Endothelial cell of umbilical vein (primary cell): ENCODE measurements around the gene PRR5. TPM values are rescaled to one million over a fixed set of nuclear protein-coding genes. Genes with fewer than 3 reads are reported as not detected.

Source experiments
- BruUV-seq: library from RNA; stranded (reverse); fragments of 400-500 nt; replicated peaks from 2 replicates; lab custom pipeline; 2021; lab: Mats Ljungman, UMichigan
- CTCF ChIA-PET: fragments of 300-600, 350-600 bp; sonication (Branson Sonifier 250); formaldehyde crosslinking; loops from one replicate; lab custom pipeline; 2021; ENCODE audit warnings: antibody characterized with exemption, inconsistent platforms; lab: Charles Lee
- POLR2A ChIA-PET: fragments of 300-600, 350-600 bp; sonication (Branson Sonifier 250); formaldehyde crosslinking; loops from one replicate; lab custom pipeline; 2021; ENCODE audit warnings: antibody characterized with exemption, inconsistent platforms; lab: Charles Lee
- DNase-seq: peaks from one replicate; pipeline ENCODE4 v3.0.0-alpha.2; 2011; ENCODE audit warnings: low read depth, low spot score
- FAIRE-seq: peaks from 2 replicates; lab custom pipeline; 2011; peaks lifted over from hg19 to GRCh38; lab: Jason Lieb, UNC
- H2AFZ ChIP-seq: 2 replicates; pipeline ENCODE4 v1.6.0; 2012; ENCODE audit warnings: low read depth, low read length, control low read depth, inconsistent platforms
- H3K27ac ChIP-seq: 2 replicates; pipeline ENCODE4 v1.5.1; 2011; ENCODE audit warnings: low read depth, mild to moderate bottlenecking, control low read depth, low read length, moderate library complexity; ENCODE audit not compliant: insufficient read depth
- H3K27me3 ChIP-seq, 2 experiments: 2 replicates each; pipeline versions ENCODE4 v1.6.0 to v1.6.1; 2011; ENCODE audit warnings: low read length in 2 of 2, mixed read lengths in 1 of 2; ENCODE audit not compliant: control insufficient read depth in 2 of 2, insufficient read depth in 2 of 2
- H3K36me3 ChIP-seq, 2 experiments: 2 replicates in 1 of 2; 3 replicates in 1 of 2; pipeline ENCODE4 v1.5.1; 2011; ENCODE audit warnings: low read length in 2 of 2, mild to moderate bottlenecking in 1 of 2, moderate library complexity in 1 of 2; ENCODE audit not compliant: control insufficient read depth in 2 of 2, insufficient read depth in 2 of 2; ENCODE audit errors: extremely low read depth in 1 of 2
- H3K4me1 ChIP-seq: 3 replicates; pipeline ENCODE4 v1.5.1; 2011; ENCODE audit warnings: mild to moderate bottlenecking, low read length; ENCODE audit not compliant: control insufficient read depth, insufficient read depth; ENCODE audit errors: extremely low read depth
- H3K4me2 ChIP-seq: 2 replicates; pipeline ENCODE4 v1.6.1; 2011; ENCODE audit warnings: low read length, control low read depth, mixed read lengths; ENCODE audit not compliant: insufficient read depth
- H3K4me3 ChIP-seq, 3 experiments: fragments of 200-600 bp in 1 of 3; sonication (generic), shearing (Covaris generic) in 1 of 3; replicated peaks in 1 of 3; 2 replicates each; pipeline ENCODE4 v1.5.1; 2011 to 2016; ENCODE audit warnings: control low read depth in 3 of 3, low read length in 3 of 3, mild to moderate bottlenecking in 2 of 3, inconsistent platforms in 1 of 3, low read depth in 1 of 3, moderate library complexity in 1 of 3; ENCODE audit not compliant: insufficient read depth in 1 of 3
- H3K79me2 ChIP-seq: 2 replicates; pipeline ENCODE4 v1.6.0; 2012; ENCODE audit warnings: low read length, inconsistent platforms; ENCODE audit not compliant: control insufficient read depth, insufficient read depth
- H3K9ac ChIP-seq: replicated peaks from 2 replicates; pipeline ENCODE3; 2011; ENCODE audit warnings: low read length, control low read depth; ENCODE audit not compliant: insufficient read depth; ENCODE audit errors: extremely low read depth
- H3K9me1 ChIP-seq: replicated peaks from 3 replicates; pipeline ENCODE4 v1.6.0; 2011; ENCODE audit warnings: mild to moderate bottlenecking, low read length; ENCODE audit not compliant: control insufficient read depth, insufficient read depth; ENCODE audit errors: extremely low read depth
- H3K9me3 ChIP-seq: replicated peaks from 2 replicates; pipeline ENCODE4 v1.5.1; 2012; ENCODE audit warnings: low read length, inconsistent platforms; ENCODE audit not compliant: control insufficient read depth, insufficient read depth
- H4K20me1 ChIP-seq: replicated peaks from 2 replicates; pipeline ENCODE3; 2011; ENCODE audit warnings: mild to moderate bottlenecking, low read length; ENCODE audit not compliant: control insufficient read depth, insufficient read depth; ENCODE audit errors: extremely low read depth
- EZH2 ChIP-seq: IDR thresholded peaks from 2 replicates; pipeline ENCODE4 v1.6.1; 2012; ENCODE audit warnings: borderline replicate concordance, low read depth, mild to moderate bottlenecking, moderate library complexity, low read length, inconsistent platforms; ENCODE audit not compliant: severe bottlenecking
- FOS ChIP-seq: IDR thresholded peaks from 2 replicates; pipeline ENCODE4 v1.6.1; 2011; ENCODE audit warnings: mild to moderate bottlenecking, low read length, moderate library complexity, borderline replicate concordance; ENCODE audit not compliant: insufficient read depth
- GATA2 ChIP-seq: IDR thresholded peaks from 2 replicates; pipeline ENCODE4 v1.7.0; 2011; ENCODE audit warnings: low read depth, mild to moderate bottlenecking, moderate library complexity, mixed read lengths, low read length; ENCODE audit not compliant: insufficient read length, insufficient read depth
- JUN ChIP-seq: IDR thresholded peaks from 2 replicates; pipeline ENCODE4 v1.6.1; 2011; ENCODE audit warnings: borderline replicate concordance, low read depth; ENCODE audit not compliant: insufficient read length, insufficient read depth
- MYC ChIP-seq: IDR thresholded peaks from one replicate; pipeline ENCODE4 v1.6.1; 2011; ENCODE audit warnings: mild to moderate bottlenecking, low read depth, low read length
- POLR2A ChIP-seq: IDR thresholded peaks from 2 replicates; pipeline ENCODE4 v1.6.1; 2012; ENCODE audit warnings: low read depth, mild to moderate bottlenecking, control low read depth, low read length
- POLR2AphosphoS5 ChIP-seq: IDR thresholded peaks from 2 replicates; pipeline ENCODE4 v1.6.1; 2012; ENCODE audit warnings: low read depth, mild to moderate bottlenecking, control low read depth, low read length, moderate library complexity; ENCODE audit not compliant: insufficient read depth
- dilution Hi-C: fragments of 300-500 bp; cut with MboI; formaldehyde crosslinking; loops from one replicate; pipeline ENCODE4 v1.15.0; 2019; ENCODE audit warnings: low sequenced_read_pairs; ENCODE audit not compliant: extremely low pct_ligation_motif_present
- intact Hi-C: fragments of 100-400 bp; cut with micrococcal nuclease; formaldehyde crosslinking; loops from one replicate; pipeline ENCODE4 v1.10.0; 2022
- polyA plus RNA-seq, 4 experiments: library from polyadenylated mRNA; depleted of rRNA in 3 of 4; stranded (reverse) in 3 of 4; unstranded in 1 of 4; fragments of >200 nt; gene quantifications; 2 replicates each; pipeline versions ENCODE4 v1.2.1 to v1.2.3, GENCODE V29; 2011 to 2012; ENCODE audit warnings: missing spikeins in 1 of 4
- total RNA-seq: library from RNA; stranded (reverse); gene quantifications from 2 replicates; pipeline ENCODE4 v1.2.3, GENCODE V29; 2021
- TF ChIP-seq, protein P1 (sequence below): IDR thresholded peaks from 2 replicates; pipeline ENCODE4 v1.6.1; 2011; ENCODE audit not compliant: insufficient read depth, insufficient read length
- TF ChIP-seq, protein P2 (sequence below), 2 donors: IDR thresholded peaks; 1 replicate in 1 of 2; 2 replicates in 1 of 2; pipeline ENCODE4 v1.5.1; 2011; ENCODE audit warnings: low read length in 2 of 2, mild to moderate bottlenecking in 2 of 2, moderate library complexity in 2 of 2, control low read depth in 1 of 2, inconsistent platforms in 1 of 2, low read depth in 1 of 2; ENCODE audit not compliant: insufficient read depth in 1 of 2; ENCODE audit errors: extremely low read depth in 1 of 2

The PRR5 gene
- total and polyA plus RNA-seq, 2 donors (not counting 3 experiments of a cell fraction or from before 2014, with no cell fraction given), result 4.3 to 9.0 TPM

DNA sequence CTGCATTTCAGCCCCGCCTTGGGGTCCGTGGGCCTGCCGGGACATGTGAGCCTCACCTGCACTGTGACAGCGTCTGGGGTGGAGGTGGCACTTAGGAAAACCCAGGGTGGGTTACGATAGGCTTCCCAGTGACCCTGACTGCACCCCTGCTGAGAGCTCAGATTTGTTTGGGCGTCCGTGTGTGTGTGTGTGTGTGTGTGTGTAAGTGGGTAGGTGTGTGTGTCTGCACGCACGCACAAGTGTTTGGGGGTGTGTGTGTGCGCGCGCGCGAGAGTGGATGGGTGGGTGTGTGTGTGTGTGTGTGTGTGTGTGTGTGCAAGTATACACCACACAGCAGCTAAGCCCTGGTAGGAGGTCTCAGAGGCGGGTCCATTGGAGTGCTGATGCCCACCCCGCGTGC, 38.3 kb downstream of the PRR5 start:
- POLR2A ChIA-PET, result no interaction called here
- CTCF ChIA-PET, result interaction anchor here (1.4 to 2.6 kb wide), 2 partner anchors 44 to 56 kb away, joined by 3 to 10 read pairs; no protein-coding TSS in a partner anchor

More for the DNA sequence above, 38.3 kb downstream of the PRR5 start:
- no peak for FAIRE-seq
- Histone ChIP-seq H3K4me1 (no peaks in the 10 kb centered on the region), H3K9me3 (no peaks in the 10 kb centered on the region), H3K27ac (no peak overlapping the region), H4K20me1 (no peaks in the 10 kb centered on the region), H3K4me3 (no peak overlapping the region), H3K79me2 (no peaks in the 10 kb centered on the region), H2AFZ (no peak overlapping the region), H3K4me2 (no peak overlapping the region), H3K36me3 (no peaks in the 10 kb centered on the region), H3K9ac (no peak overlapping the region), H3K9me1 (no peaks in the 10 kb centered on the region), H3K27me3 (peaks cover 0 to 2% of the 10 kb centered on the region in 2 experiments)
- intact Hi-C loops, result no loop called here
- dilution Hi-C loops, result no loop called here
- no TSS peak for BruUV-seq
- DNase-seq, result no peak
- no peak for TF ChIP-seq JUN
- no peak for TF ChIP-seq EZH2
- TF ChIP-seq, protein P1, sequence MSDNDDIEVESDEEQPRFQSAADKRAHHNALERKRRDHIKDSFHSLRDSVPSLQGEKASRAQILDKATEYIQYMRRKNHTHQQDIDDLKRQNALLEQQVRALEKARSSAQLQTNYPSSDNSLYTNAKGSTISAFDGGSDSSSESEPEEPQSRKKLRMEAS, result no peak
- TF ChIP-seq MYC, result no peak
- no peak for TF ChIP-seq GATA2
- TF ChIP-seq FOS, result no peak
- TF ChIP-seq, protein P2, sequence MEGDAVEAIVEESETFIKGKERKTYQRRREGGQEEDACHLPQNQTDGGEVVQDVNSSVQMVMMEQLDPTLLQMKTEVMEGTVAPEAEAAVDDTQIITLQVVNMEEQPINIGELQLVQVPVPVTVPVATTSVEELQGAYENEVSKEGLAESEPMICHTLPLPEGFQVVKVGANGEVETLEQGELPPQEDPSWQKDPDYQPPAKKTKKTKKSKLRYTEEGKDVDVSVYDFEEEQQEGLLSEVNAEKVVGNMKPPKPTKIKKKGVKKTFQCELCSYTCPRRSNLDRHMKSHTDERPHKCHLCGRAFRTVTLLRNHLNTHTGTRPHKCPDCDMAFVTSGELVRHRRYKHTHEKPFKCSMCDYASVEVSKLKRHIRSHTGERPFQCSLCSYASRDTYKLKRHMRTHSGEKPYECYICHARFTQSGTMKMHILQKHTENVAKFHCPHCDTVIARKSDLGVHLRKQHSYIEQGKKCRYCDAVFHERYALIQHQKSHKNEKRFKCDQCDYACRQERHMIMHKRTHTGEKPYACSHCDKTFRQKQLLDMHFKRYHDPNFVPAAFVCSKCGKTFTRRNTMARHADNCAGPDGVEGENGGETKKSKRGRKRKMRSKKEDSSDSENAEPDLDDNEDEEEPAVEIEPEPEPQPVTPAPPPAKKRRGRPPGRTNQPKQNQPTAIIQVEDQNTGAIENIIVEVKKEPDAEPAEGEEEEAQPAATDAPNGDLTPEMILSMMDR (IDR thresholded peaks at IDR 0.05; ENCODE audit: extremely low read depth in 1 of 2, insufficient read depth in 1 of 2, low read depth in 1 of 2, low read length in 2 of 2), result no peak
- no peak for TF ChIP-seq POLR2A
- TF ChIP-seq POLR2AphosphoS5, result no peak
